HepG2 (cell line): Measurements from ENCODE around the gene KDM4F. TPM values are rescaled to one million over a fixed set of nuclear protein-coding genes. Genes with fewer than 3 reads are reported as not detected.

ENCODE experiments used
- ATAC-seq: fragments of 200-7000 bp; cut with Tn5 transposase; 3 replicates; pipeline ENCODE4 v1.9.1; 2020; ENCODE audit warnings: mild to moderate bottlenecking, moderate library complexity
- BruUV-seq: library from RNA; stranded (reverse); fragments of 400-500 nt; replicated peaks from 2 replicates; lab custom pipeline; 2021; lab: Mats Ljungman, UMichigan
- CTCF ChIA-PET: fragments of 300-600 bp; formaldehyde crosslinking; extraction: SDS; loops from one replicate; lab custom pipeline; 2021; ENCODE audit warnings: low total read pairs, inconsistent platforms, low intra/inter-chr PET ratio; lab: Yijun Ruan, JAX
- POLR2A ChIA-PET: fragments of 350-600 bp; sonication (Branson Sonifier 250); formaldehyde crosslinking; loops from one replicate; lab custom pipeline; 2020; ENCODE audit warnings: antibody characterized with exemption, inconsistent platforms; lab: Yijun Ruan, JAX
- DNase-seq: peaks from one replicate; pipeline ENCODE4 v3.0.0-alpha.2; 2015; ENCODE audit warnings: low spot score
- FAIRE-seq: peaks from 3 replicates; lab custom pipeline; 2011; peaks lifted over from hg19 to GRCh38; lab: Jason Lieb, UNC
- H2AFZ ChIP-seq: one replicate; pipeline ENCODE4 v1.6.1; 2011; ENCODE audit warnings: low read length, inconsistent platforms
- H3K27ac ChIP-seq: fragments of 300-600 bp; 3 replicates; pipeline ENCODE4 v1.8.0; 2011; ENCODE audit warnings: mixed run types, mild to moderate bottlenecking, mixed read lengths, low read length, inconsistent platforms; ENCODE audit not compliant: insufficient read depth; ENCODE audit errors: extremely low read length
- H3K27me3 ChIP-seq, 2 experiments: fragments of 200-600 bp in 1 of 2; 2 replicates in 1 of 2; 3 replicates in 1 of 2; pipeline versions ENCODE4 v1.6.0 to v1.8.0; 2011; ENCODE audit warnings: low read length in 2 of 2, mild to moderate bottlenecking in 2 of 2, moderate library complexity in 2 of 2, inconsistent platforms in 1 of 2; ENCODE audit not compliant: insufficient read depth in 2 of 2, control insufficient read depth in 1 of 2
- H3K36me3 ChIP-seq, 2 experiments: fragments of 200-600 bp in 1 of 2; replicated peaks in 1 of 2; 2 replicates in 1 of 2; 3 replicates in 1 of 2; pipeline versions ENCODE4 v1.5.1 to v1.8.0; 2011; ENCODE audit warnings: low read length in 2 of 2, inconsistent platforms in 1 of 2; ENCODE audit not compliant: insufficient read depth in 2 of 2, control insufficient read depth in 1 of 2
- H3K4me1 ChIP-seq: 2 replicates; pipeline ENCODE4 v1.5.1; 2012; ENCODE audit warnings: low read length, inconsistent platforms; ENCODE audit not compliant: insufficient read depth
- H3K4me2 ChIP-seq: 2 replicates; pipeline ENCODE4 v1.6.0; 2011; ENCODE audit warnings: low read depth, low read length, inconsistent platforms
- H3K4me3 ChIP-seq, 3 experiments: fragments of 200-600 bp in 1 of 3; sonication (generic), shearing (Covaris generic) in 1 of 3; replicated peaks in 1 of 3; 2 replicates each; pipeline ENCODE4 v1.5.1; 2011 to 2016; ENCODE audit warnings: low read length in 3 of 3, inconsistent platforms in 2 of 3, low read depth in 2 of 3, mild to moderate bottlenecking in 2 of 3, control low read depth in 1 of 3, mixed read lengths in 1 of 3; ENCODE audit not compliant: insufficient read depth in 1 of 3
- H3K79me2 ChIP-seq: one replicate; pipeline ENCODE4 v1.6.1; 2011; ENCODE audit warnings: low read length, inconsistent platforms; ENCODE audit not compliant: insufficient read depth
- H3K9ac ChIP-seq: 2 replicates; pipeline ENCODE4 v1.6.0; 2011; ENCODE audit warnings: mild to moderate bottlenecking, low read depth, low read length, inconsistent platforms; ENCODE audit not compliant: insufficient read depth
- H3K9me3 ChIP-seq: 2 replicates; pipeline ENCODE4 v1.5.1; 2012; ENCODE audit warnings: mild to moderate bottlenecking, low read length
- H4K20me1 ChIP-seq: 2 replicates; pipeline ENCODE4 v1.6.0; 2011; ENCODE audit warnings: inconsistent platforms, mild to moderate bottlenecking, low read length, moderate library complexity; ENCODE audit not compliant: insufficient read depth
- DRAP1 ChIP-seq: IDR thresholded peaks from 2 replicates; pipeline ENCODE4 v1.6.1; 2016; ENCODE audit warnings: missing genetic modification reagents, missing compliant biosample characterization
- MED1 ChIP-seq: sonication (generic); formaldehyde crosslinking; IDR thresholded peaks from 2 replicates; pipeline ENCODE4 v1.4.0; 2020; ENCODE audit warnings: missing genetic modification reagents
- MTERF4 ChIP-seq: sonication (generic); formaldehyde crosslinking; IDR thresholded peaks from 2 replicates; pipeline ENCODE4 v1.8.0; 2023; ENCODE audit warnings: mild to moderate bottlenecking, missing genetic modification reagents
- NCOA2 ChIP-seq: sonication (generic); formaldehyde crosslinking; IDR thresholded peaks from 2 replicates; pipeline ENCODE4 v1.8.0; 2022; ENCODE audit warnings: inconsistent platforms
- SRSF1 ChIP-seq: fragments of 200-400 bp; formaldehyde crosslinking; optimal IDR thresholded peaks from 2 replicates; pipeline ENCODE3; 2017; ENCODE audit warnings: mild to moderate bottlenecking, low read depth, low read length, moderate library complexity
- TBX3 ChIP-seq: fragments of 450-650 bp; IDR thresholded peaks from 2 replicates; pipeline ENCODE4 v1.6.1; 2017; ENCODE audit warnings: antibody characterized with exemption, mild to moderate bottlenecking, inconsistent platforms, borderline replicate concordance
- THAP8 ChIP-seq: sonication (generic); formaldehyde crosslinking; IDR thresholded peaks from 2 replicates; pipeline ENCODE4 v1.5.1; 2020; ENCODE audit warnings: missing genetic modification reagents, mild to moderate bottlenecking, borderline replicate concordance
- THRA ChIP-seq: sonication (generic); formaldehyde crosslinking; IDR thresholded peaks from 2 replicates; pipeline ENCODE4 v1.4.0; 2020; ENCODE audit warnings: missing genetic modification reagents, borderline replicate concordance
- ZFP37 ChIP-seq: sonication (generic); formaldehyde crosslinking; IDR thresholded peaks from 2 replicates; pipeline ENCODE4 v1.4.0; 2020; ENCODE audit warnings: missing genetic modification reagents, borderline replicate concordance
- ZMYM2 ChIP-seq: sonication (generic); formaldehyde crosslinking; IDR thresholded peaks from 2 replicates; pipeline ENCODE4 v1.8.0; 2022; ENCODE audit warnings: mild to moderate bottlenecking, missing genetic modification reagents
- ZNF24 ChIP-seq: fragments of 450-650 bp; IDR thresholded peaks from 2 replicates; pipeline ENCODE4 v1.6.1; 2017; ENCODE audit warnings: antibody characterized with exemption, mild to moderate bottlenecking
- ZNF343 ChIP-seq: sonication (generic); formaldehyde crosslinking; IDR thresholded peaks from 2 replicates; pipeline ENCODE4 v1.4.0; 2020; ENCODE audit warnings: mild to moderate bottlenecking, missing genetic modification reagents
- ZNF614 ChIP-seq: IDR thresholded peaks from 2 replicates; pipeline ENCODE4 v1.6.1; 2018; ENCODE audit warnings: missing biosample characterization, missing genetic modification reagents, inconsistent platforms, borderline replicate concordance
- ZNF792 ChIP-seq: IDR thresholded peaks from 2 replicates; pipeline ENCODE4 v1.6.1; 2016
- ZSCAN29 ChIP-seq: sonication (generic); formaldehyde crosslinking; conservative IDR thresholded peaks from 2 replicates; pipeline ENCODE4 v1.4.0; 2020; ENCODE audit warnings: mild to moderate bottlenecking, missing genetic modification reagents
- WGBS: methylation state at CpG from one replicate; pipeline ENCODE4 v1.1.6; 2017; ENCODE audit warnings: low lambda C conversion rate; 5-methylcytosine and 5-hydroxymethylcytosine counted together
- in situ Hi-C: cut with HindIII; loops from 2 replicates; pipeline ENCODE4 v1.10.0; 2017; ENCODE audit warnings: low pct_unique_long_range_greater_than_20kb; ENCODE audit not compliant: extremely low pct_ligation_motif_present
- intact Hi-C: fragments of 100-400 bp; cut with micrococcal nuclease; formaldehyde crosslinking; loops from one replicate; pipeline ENCODE4 v1.10.0; 2022; ENCODE audit not compliant: unreplicated experiment
- polyA plus RNA-seq, 8 experiments: library from polyadenylated mRNA; depleted of rRNA in 3 of 8; stranded (reverse) in 7 of 8; unstranded in 1 of 8; fragments of >200 nt; fragmentation: Illumina TruSeq in 4 of 8; extraction: Trizol in 4 of 8; gene quantifications; 2 replicates each; pipeline versions ENCODE4 v1.2.1 to v1.2.3, GENCODE V29; 2011 to 2016; ENCODE audit warnings: low read depth in 4 of 8, missing spikeins in 1 of 8, mixed read lengths in 1 of 8; ENCODE audit not compliant: insufficient read depth in 1 of 8
- total RNA-seq, 5 experiments: library from RNA; depleted of rRNA; stranded (reverse); fragments of >200 nt; fragmentation: Illumina TruSeq; extraction: Trizol; gene quantifications; 2 replicates each; pipeline ENCODE4 v1.2.3, GENCODE V29; 2016; ENCODE audit warnings: low read depth in 1 of 5

The KDM4F gene
- total and polyA plus RNA-seq, 2 of the 13 experiments (the other 11 are each of a cell fraction or from before 2014, with no cell fraction given) = not detected

GRCh38 chr11:95057959-95058358 lies 8.7 kb downstream of the KDM4F start:
- DNase-seq (no peak), ATAC-seq (no peak), FAIRE-seq (no peak)
- H3K27ac ChIP-seq = no peak overlapping the region
- ChIA-PET CTCF (no interaction called here), POLR2A (no interaction called here)
- BruUV-seq = no TSS peak
- H3K9ac ChIP-seq = no peak overlapping the region
- no peaks in the 10 kb centered on the region; the same call in 1 of the 2 replicates for H4K20me1 ChIP-seq
- no peaks in the 10 kb centered on the region for H3K4me1 ChIP-seq
- no peaks in the 10 kb centered on the region for H3K36me3 ChIP-seq
- no peaks in the 10 kb centered on the region for H3K9me3 ChIP-seq
- no peak overlapping the region for H3K4me2 ChIP-seq
- no peaks in the 10 kb centered on the region for H3K79me2 ChIP-seq
- intact Hi-C loops = no loop called here
- H3K27me3 ChIP-seq = no peaks in the 10 kb centered on the region
- 41% methylated on average over 7 of the region's 8 CpGs for WGBS
- no peak overlapping the region for H3K4me3 ChIP-seq
- in situ Hi-C loops = no loop called here
- no peak overlapping the region for H2AFZ ChIP-seq
- TF ChIP-seq MTERF4 (CRISPR knock-in tag) (no peak), TBX3 (no peak), ZFP37 (no peak), ZMYM2 (CRISPR knock-in tag) (no peak), MED1 (CRISPR knock-in tag) (no peak), DRAP1 (CRISPR knock-in tag) (no peak), ZNF614 (CRISPR knock-in tag) (no peak), THRA (CRISPR knock-in tag) (no peak), ZNF24 (no peak), NCOA2 (CRISPR knock-in tag) (no peak), ZSCAN29 (no peak), ZNF792 (no peak), SRSF1 (no peak), ZNF343 (CRISPR knock-in tag) (no peak), THAP8 (no peak)
